Stimulated activated CD4-positive, alpha-beta T cell treated with anti-CD3 and anti-CD28 coated beads, Interleukin-12 subunit alpha, Interleukin-12 subunit beta, amount 100 ng/mL, for 4 hours (primary cell): Measurements from ENCODE around the gene PHF10.
"Not testable (repeated sequence)": the region's sequence is repeated elsewhere in the genome, so short reads cannot be mapped to it uniquely, and the experiment has no call there.

Experiments used
- DNase-seq: peaks from one replicate; pipeline ENCODE4 v3.0.0-alpha.2; 2020

The PHF10 gene

DNA sequence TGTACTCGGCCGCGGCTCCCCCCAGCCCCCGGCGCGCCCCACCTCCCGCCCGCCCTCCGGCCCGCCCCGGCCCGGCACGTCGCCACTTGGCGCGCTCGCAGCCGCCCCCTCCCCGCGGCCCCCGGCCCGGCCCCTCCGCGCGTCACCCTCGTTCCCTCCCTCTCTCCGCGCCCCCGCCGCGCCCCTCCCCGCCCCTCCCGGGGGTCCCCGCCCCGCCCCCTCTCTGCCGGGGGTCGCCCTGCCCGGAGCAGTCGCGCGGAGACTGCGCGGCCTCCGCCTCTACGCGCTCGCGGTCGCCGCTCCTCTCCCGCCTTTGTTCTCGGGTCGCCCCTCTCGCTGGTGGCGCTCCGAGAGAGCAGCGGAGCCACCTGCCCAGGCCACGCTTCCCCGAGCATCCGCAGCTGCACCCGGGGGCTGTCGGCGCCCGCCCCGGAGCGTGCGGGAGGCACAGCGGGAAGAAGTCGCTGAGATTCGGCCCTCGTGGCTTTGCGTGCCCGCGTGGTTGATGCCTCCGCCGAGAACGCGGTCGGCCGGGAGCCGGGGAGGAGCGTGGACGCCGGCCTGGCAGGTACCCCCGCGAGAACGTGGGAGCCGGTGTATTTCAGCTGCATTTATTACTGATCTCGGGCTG, at the start of gene PHF10:
Gene PHF10, minus strand, starts transcription at position 7 of the 631 bp plus-strand sequence. CDS start 569 bp downstream, outside the sequence.
- DNase-seq = peak; percentile 80

DNA sequence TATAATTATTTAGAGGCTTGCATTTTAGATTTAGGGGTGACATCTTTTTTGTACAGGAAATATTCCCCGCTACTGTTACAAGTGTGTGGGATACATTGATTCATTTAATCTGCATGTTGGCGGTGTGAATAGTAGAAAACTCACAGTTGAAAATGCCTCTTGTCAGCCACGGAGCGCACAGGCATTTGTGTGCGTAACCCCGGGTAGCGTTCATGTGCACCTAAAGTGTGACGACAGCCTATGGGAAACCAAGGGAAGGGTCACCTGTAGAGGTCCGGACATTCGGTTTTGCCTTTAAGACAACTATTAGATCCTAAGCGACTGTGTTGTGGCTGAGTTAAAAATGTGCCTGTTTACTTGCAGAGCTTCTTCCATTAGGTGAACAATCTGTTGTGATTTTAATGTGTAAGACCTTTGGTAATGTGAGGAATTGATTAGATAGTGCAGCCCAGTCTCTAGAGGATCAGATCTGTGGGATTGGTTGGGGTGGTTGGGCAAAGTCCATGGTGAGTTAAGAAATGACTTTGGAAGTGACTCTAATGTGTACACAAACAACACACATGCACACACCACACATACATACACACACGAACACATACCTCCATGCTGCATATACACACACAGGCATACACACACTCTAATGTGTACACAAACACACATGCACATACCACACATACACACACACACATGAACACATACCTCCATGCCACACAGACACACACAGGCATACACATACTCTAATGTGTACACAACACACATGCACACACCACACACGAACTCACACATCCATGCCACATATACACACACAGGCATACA, 42.8 kb upstream of the PHF10 start:
- no peak for DNase-seq

GRCh38 chr6:169766232-169766631, 41.9 kb upstream of the PHF10 start:
- DNase-seq = no peak

DNA sequence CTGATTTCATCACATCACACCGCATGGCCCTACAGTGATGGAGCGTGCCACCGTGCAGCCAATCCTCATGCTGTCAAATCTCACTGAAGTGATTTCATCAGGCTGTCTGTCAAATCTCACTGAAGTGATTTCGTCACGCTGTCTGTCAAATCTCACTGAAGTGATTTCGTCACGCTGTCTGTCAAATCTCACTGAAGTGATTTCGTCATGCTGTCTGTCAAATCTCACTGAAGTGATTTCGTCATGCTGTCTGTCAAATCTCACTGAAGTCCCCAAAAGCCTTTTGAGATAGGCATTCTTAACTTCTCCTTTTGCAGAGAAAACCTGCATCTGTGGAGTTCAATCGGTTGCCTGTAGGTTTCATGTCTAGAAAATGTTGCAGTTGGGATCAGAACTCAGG, 41.5 kb upstream of the PHF10 start:
- not testable (repeated sequence) for DNase-seq

DNA sequence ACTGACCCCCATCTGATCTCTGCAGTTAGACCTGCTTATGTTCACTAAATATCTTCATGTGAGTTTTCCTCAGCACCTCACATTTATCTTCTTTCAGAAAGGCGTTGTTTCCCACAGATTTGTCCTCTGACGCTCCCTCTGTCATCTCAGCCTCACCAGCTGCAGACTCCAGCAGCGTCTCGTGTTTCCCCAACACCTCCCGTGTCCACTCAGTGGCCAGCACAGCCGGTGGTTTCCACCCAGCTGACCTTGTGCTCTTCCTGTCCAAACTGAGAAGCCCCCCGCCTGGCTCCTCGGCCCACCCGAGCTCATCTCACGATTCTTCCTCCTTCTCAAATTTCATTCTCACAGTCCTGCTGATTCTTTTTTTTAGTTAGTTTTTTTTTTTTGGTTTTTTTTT, 39.6 kb upstream of the PHF10 start:
- no peak for DNase-seq

- DNase-seq = no peak
Measured at GRCh38 chr6:169763308-169763707, 39.0 kb upstream of the PHF10 start.

DNA sequence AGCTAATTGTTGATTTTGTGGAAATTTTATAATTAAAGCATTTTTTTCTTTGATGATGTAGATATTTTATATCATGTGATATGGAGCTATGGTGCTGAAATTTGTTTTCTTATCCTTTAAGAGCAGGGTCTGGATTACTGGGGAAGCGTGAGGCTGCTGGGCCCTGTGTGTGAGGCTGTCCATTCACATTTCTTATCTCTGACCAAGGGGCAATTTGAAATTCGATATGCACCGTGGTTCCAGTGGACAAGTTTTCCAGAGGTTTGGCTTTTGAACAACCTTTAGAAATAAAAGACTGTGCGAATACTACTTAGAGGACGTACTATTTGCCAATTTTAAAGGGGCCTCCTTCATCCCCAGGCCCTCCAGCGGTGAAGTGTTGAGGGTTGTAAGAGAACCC, 30.9 kb upstream of the PHF10 start:
- no peak for DNase-seq

GRCh38 chr6:169752074-169752623, 27.8 kb upstream of the PHF10 start:
- no peak for DNase-seq

DNA sequence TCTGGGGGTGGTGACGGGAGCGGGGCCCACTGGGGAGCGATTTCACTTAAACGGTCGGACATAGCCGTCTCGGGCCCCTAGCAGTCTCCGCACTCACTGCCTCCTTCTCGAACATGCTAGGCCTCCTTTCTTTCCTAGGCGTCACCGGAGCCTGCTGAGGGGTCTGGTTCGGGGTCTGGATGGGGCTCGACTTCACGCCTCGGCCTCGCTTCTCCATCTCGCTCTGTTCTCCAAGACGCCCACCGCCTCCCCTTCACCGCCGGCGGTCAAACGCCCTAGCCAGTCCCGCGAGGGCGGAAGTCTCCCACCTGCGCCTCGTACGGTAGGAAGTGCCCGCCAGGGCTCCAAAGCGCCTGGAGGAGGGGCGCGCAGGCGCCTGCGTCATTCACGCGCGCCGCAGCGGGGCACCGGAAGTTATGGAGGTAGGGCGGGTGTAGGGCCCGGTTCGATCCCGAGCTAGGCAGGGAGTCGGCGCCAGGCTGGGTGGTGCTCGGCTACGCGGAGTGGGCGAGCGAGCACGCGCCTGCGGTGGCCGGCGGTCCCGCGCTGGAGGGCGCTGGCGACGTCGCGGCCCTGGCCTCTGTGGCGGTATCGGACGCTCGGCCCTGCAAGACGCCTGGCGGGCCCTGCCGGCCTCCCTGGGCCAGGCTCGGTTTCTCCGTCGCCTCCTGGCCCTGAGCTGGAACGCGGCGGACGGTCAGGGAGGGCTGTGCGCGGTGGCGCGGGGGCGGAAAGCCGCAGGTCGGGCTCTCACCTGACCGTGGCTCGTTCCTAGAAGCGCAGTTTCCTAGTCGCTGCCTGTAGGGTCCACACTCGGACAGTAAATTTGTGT, 27.2 kb upstream of the PHF10 start, which contains the start of the genes DYNLT2 and ERMARD:
Gene DYNLT2, minus strand, starts transcription at position 331 of the 832 bp plus-strand sequence. Its CDS starts 114 bp downstream, at position 217.
Gene ERMARD, plus strand, starts transcription at position 381 of the 832 bp plus-strand sequence. Its CDS starts 36 bp downstream, at position 417.
- DNase-seq = peak; percentile 91

- no peak for DNase-seq
Measured at GRCh38 chr6:169746556-169746955, 22.3 kb upstream of the PHF10 start.

- no peak for DNase-seq
Measured at GRCh38 chr6:169745405-169745804, 21.1 kb upstream of the PHF10 start.

DNA sequence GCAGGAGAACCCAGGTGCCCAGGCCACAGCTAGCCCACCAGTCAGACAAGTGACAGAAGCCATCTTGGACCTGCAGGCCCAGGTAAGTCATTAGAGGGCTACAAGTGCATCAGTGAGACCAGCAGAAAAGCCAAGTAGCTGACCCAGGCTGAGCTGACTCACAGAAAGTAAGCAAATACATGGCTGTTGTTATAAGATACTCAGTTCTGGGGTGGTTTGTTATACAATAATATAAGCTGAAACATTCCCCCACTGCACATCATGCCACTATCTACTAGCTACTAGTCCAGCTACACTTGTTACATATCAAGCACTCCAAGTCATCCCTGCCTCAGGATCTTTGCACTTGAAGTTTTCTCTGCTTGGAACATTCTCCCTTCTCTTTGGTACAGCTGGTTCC, 17.0 kb upstream of the PHF10 start:
- no peak for DNase-seq

GRCh38 chr6:169738976-169739529, 14.8 kb upstream of the PHF10 start:
- no peak for DNase-seq

DNA sequence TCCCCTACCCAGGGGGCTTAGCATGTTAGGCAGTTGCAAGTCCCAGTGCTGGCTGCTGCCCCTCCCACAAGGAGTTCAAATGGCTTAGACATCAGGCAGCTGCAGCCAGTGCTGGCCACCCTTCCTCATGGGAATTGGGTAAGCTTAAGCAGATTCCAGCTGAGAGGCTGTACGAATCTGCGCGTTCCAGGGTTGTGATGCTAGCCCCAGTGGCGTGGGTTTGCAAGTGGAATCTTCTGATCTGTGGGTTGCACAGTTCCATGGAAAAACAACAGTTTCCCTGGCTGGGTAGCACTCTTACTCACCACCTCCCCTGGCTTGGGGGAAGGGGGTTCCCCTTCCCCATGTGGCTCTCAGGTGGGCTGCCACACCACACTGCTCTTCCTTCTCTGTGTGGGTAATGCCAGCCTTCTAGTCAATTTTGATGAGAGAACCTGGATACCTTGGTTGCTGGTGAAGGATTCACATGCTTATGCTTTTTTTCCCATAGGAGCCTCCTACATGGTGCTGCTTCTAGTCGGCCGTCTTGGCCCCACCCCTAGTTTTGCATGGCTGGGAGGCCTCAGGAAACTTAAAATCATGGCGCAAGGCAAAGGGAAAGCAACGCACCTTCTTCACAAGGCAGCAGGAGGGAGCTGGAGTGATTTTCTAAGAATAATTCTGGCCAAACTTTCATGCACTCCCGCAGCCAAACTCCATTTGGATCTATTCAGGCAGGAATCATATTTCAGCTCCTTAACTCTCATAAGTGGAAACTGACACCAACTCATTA, 14.1 kb upstream of the PHF10 start:
- DNase-seq = no peak

DNA sequence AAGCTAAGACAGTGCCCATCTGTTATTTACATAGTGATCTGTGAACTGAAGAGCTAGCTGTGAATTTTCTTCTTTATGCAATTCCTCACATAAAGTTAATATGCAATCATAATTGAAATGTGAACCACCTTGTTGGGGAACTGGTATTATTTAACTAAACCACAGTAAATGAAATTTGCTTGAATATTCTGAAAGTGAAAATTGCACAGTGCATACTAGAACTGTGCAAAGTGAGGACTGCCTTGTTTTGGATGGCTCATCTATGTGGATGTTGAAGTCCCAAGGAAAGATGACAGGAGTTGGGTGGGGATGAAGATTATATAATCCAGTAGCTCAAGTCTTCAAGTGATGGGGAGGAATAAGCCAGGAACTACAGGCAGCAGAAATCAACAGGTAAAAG, 5.7 kb upstream of the PHF10 start:
- DNase-seq = no peak

- DNase-seq = no peak
Measured at GRCh38 chr6:169726963-169727362, 2.7 kb upstream of the PHF10 start.

GRCh38 chr6:169726049-169726400, 1.7 kb upstream of the PHF10 start:
- DNase-seq = no peak

DNA sequence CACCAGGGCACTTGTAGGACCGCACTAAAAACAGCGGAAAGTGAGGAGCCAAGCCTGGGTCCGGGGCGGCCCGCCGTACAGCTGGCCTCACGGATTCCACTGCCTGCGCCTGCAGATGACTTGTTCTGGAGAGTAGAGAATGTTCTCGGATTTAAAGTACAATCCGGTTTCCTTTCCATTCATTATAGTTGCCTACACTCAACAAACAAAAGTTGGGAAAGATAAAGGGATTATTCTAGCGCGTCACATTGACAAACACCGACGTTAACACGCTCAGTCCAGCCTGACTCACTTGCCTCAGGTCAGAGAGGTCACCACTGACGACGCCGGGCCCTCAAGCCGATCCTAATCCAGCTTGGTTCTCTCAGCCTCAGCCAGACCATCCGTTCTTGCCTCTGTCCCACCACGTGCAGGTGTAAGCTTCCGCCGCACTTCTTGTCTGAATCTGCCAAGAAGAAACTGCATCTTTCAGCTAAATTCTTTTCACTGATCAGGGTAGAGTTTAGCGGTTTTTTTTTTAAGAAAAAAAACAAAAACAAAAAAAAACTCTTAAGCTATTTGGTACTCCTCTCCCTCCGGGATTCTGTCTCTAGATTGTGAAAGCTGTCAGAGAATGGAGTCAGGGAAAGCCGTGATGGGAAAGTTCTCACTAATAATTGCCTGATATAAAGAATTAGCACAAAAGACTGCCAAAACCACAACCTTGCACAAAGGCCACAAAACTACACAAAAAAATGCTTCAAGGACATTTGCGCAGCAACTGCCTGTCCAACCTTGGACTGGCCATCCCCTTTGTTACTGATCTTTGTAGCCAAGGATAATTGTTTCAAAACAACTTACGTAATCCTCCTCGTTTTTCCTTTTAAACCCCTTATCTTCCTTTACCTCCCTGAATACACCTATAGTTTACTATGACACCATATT, 1.1 kb upstream of the PHF10 start:
- DNase-seq = peak; percentile 17

DNA sequence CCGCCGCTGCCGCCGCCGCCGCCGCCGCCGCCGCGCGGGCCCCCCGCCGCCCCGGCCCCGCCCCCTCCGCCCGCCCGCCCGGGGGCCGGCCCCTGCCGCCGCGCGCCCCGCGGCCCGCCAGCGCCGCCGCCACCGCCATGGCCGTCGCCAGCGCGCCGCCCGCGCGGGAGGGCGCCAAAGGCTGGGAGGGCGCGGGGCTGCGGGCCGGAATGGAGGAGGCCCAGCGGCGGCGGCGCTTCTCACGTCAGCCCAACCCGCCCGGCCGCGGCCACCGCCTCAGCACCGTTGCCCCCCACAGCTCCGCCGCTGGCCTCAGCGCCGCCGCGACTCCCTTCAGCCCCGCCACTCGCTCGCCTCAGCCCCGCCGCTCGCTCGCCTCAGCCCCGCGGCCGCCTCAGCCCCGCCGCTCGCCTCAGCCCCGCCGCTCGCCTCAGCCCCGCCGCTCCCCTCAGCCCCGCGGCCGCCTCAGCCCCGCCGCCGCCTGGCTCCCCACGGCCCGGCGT, 258 bp downstream of the PHF10 start:
- peak; percentile 49 for DNase-seq

GRCh38 chr6:169723200-169723909, 945 bp downstream of the PHF10 start:
- peak; percentile 60 for DNase-seq
